Heart left ventricle (tissue), 13 donors: ENCODE results near the gene LPCAT2.

Experiments used
- CTCF ChIP-seq, 12 donors: fragments of 200-600 bp; sonication (generic) in 4 of 12; IDR thresholded peaks; one replicate each; pipeline versions ENCODE4 v1.5.0 to v1.8.0; 2018 to 2022; ENCODE audit warnings: antibody characterized with exemption in 12 of 12, mild to moderate bottlenecking in 5 of 12
- POLR2A ChIP-seq, 2 donors: fragments of 450-650 bp; IDR thresholded peaks; one replicate each; pipeline ENCODE4 v1.6.1; 2017; ENCODE audit warnings: antibody characterized with exemption in 2 of 2, mild to moderate bottlenecking in 2 of 2, moderate library complexity in 2 of 2
- donor health status: ischemic (EF 13 %, LVEDD 7.1; RV severe dilation, severe dysfunction).
- donor health status: DM: no; HTN: yes; CAD: no.
- donor health status: DM: no; HTN: no; CAD: no.
- donor health status: ischemic (EF 25% LVEDD 6.9; RV normal size, moderate dysfunction).
- donor health status: ischemic (EF 25% LVEDD 5.7; RV mildly dilated, moderate dysfunction).
- donor health status: ischemic (EF 35%, LVEDD 5.7; RV mildly dilated, moderate dysfunction).
- donor health status: nonischemic (EF 11% LVEDD 7.7; RV severe dilation, severe dysfunction).
- donor health status: DM: yes; HTN: yes; CAD: no.
- donor health status: PGD.
- donor health status: ischemic (EF 29% LVEDD 5.4; RV normal size, mild dysfunction).
- donor health status: nonischemic (EF 23%, LVEDD 6.1; RV moderate dilation, normal function).

GRCh38 chr16:55515111-55515510 lies 6.2 kb downstream of the LPCAT2 start:
- TF ChIP-seq CTCF (IDR thresholded peaks at IDR 0.05) (no peak), POLR2A (IDR thresholded peaks at IDR 0.05) (no peak)
